ENCODE data around the gene DDIT3. TPM values are rescaled to one million over a fixed set of nuclear protein-coding genes. Genes with fewer than 3 reads are reported as not detected.

DDIT3 gene
- total and polyA plus RNA-seq, 5 donors: 21.8 to 54.6 (median 22.3) TPM

- no peaks in the 10 kb centered on the region for H3K9me3 ChIP-seq (ENCODE audit: control insufficient read depth, low read length)
- H3K27ac ChIP-seq (ENCODE audit: low read length): peak overlapping the region; percentile 39
- H3K4me1 ChIP-seq (ENCODE audit: control insufficient read depth, insufficient read depth, low read length): no peaks in the 10 kb centered on the region
- WGBS: 57% methylated on average over 12 of the region's 12 CpGs
- peak overlapping the region; percentile 6 for H3K4me3 ChIP-seq (ENCODE audit: low read length)
- ATAC-seq (peak; percentile 24), DNase-seq (peak in 1 of 3 donors; percentile 51)
- no peaks in the 10 kb centered on the region for H3K27me3 ChIP-seq (ENCODE audit: control insufficient read depth, insufficient read depth)
- intact Hi-C loops (cut with DNase I): no loop called here
These were observed 42.3 kb downstream of the DDIT3 start for GRCh38 chr12:57477710-57478681.

GRCh38 chr12:57476993-57477709 lies 43.2 kb downstream of the DDIT3 start:
- intact Hi-C loops (cut with DNase I): no loop called here
- no peak for ATAC-seq
- no peaks in the 10 kb centered on the region for H3K9me3 ChIP-seq (ENCODE audit: control insufficient read depth, low read length)
- no peak overlapping the region for H3K27ac ChIP-seq (ENCODE audit: low read length)
- H3K27me3 ChIP-seq (ENCODE audit: control insufficient read depth, insufficient read depth): no peaks in the 10 kb centered on the region
- WGBS: 72% methylated on average over 15 of the region's 15 CpGs
- DNase-seq: peak in 1 of 3 donors; percentile 45
- H3K4me1 ChIP-seq (ENCODE audit: control insufficient read depth, insufficient read depth, low read length): no peaks in the 10 kb centered on the region
- H3K4me3 ChIP-seq (ENCODE audit: low read length): peak overlapping the region; percentile 6

GRCh38 chr12:57476162-57476992 lies 43.9 kb downstream of the DDIT3 start:
- Histone ChIP-seq H3K4me3 (ENCODE audit: low read length) (peak overlapping the region; percentile 26), H3K4me1 (ENCODE audit: control insufficient read depth, insufficient read depth, low read length) (no peaks in the 10 kb centered on the region), H3K27ac (ENCODE audit: low read length) (no peak overlapping the region), H3K27me3 (ENCODE audit: control insufficient read depth, insufficient read depth) (no peaks in the 10 kb centered on the region), H3K9me3 (ENCODE audit: control insufficient read depth, low read length) (no peaks in the 10 kb centered on the region)
- DNase-seq (peak in 2 of 3 donors; percentile 71 to 73), ATAC-seq (peak; percentile 2 to 5)
- 19% methylated on average over 29 of the region's 29 CpGs for WGBS
- intact Hi-C loops (cut with DNase I): no loop called here

GRCh38 chr12:57475271-57476161 lies 44.8 kb downstream of the DDIT3 start:
- intact Hi-C loops (cut with DNase I): no loop called here
- Histone ChIP-seq H3K4me3 (ENCODE audit: low read length) (peak overlapping the region; percentile 26), H3K9me3 (ENCODE audit: control insufficient read depth, low read length) (no peaks in the 10 kb centered on the region), H3K27ac (ENCODE audit: low read length) (no peak overlapping the region), H3K4me1 (ENCODE audit: control insufficient read depth, insufficient read depth, low read length) (no peaks in the 10 kb centered on the region), H3K27me3 (ENCODE audit: control insufficient read depth, insufficient read depth) (no peaks in the 10 kb centered on the region)
- ATAC-seq (peak; percentile 32 to 44), DNase-seq (peak in 2 of 3 donors; percentile 70 to 71)
- 7% methylated on average over 84 of the region's 84 CpGs for WGBS

- 64% methylated on average over 7 of the region's 7 CpGs for WGBS
- Histone ChIP-seq H3K4me3 (ENCODE audit: low read length) (no peak overlapping the region), H3K27me3 (ENCODE audit: control insufficient read depth, insufficient read depth) (no peaks in the 10 kb centered on the region), H3K4me1 (ENCODE audit: control insufficient read depth, insufficient read depth, low read length) (no peaks in the 10 kb centered on the region), H3K27ac (ENCODE audit: low read length) (no peak overlapping the region), H3K9me3 (ENCODE audit: control insufficient read depth, low read length) (no peaks in the 10 kb centered on the region)
- peak in 1 of 3 donors; percentile 36 for DNase-seq
- no peak for ATAC-seq
- intact Hi-C loops (cut with DNase I): no loop called here
These were observed 45.5 kb downstream of the DDIT3 start for GRCh38 chr12:57474862-57475261.

GRCh38 chr12:57474430-57474829 lies 45.9 kb downstream of the DDIT3 start:
- peak in 1 of 3 donors; percentile 38 for DNase-seq
- intact Hi-C loops (cut with DNase I): no loop called here
- no peak overlapping the region for H3K27ac ChIP-seq (ENCODE audit: low read length)
- no peaks in the 10 kb centered on the region for H3K27me3 ChIP-seq (ENCODE audit: control insufficient read depth, insufficient read depth)
- 65% methylated on average over 8 of the region's 8 CpGs for WGBS
- ATAC-seq: no peak
- H3K9me3 ChIP-seq (ENCODE audit: control insufficient read depth, low read length): no peaks in the 10 kb centered on the region
- H3K4me3 ChIP-seq (ENCODE audit: low read length): no peak overlapping the region
- no peaks in the 10 kb centered on the region for H3K4me1 ChIP-seq (ENCODE audit: control insufficient read depth, insufficient read depth, low read length)

GRCh38 chr12:57473886-57474285 lies 46.4 kb downstream of the DDIT3 start:
- ATAC-seq (no peak), DNase-seq (no peak)
- Histone ChIP-seq H3K4me3 (ENCODE audit: low read length) (no peak overlapping the region), H3K27ac (ENCODE audit: low read length) (no peak overlapping the region), H3K27me3 (ENCODE audit: control insufficient read depth, insufficient read depth) (no peaks in the 10 kb centered on the region), H3K4me1 (ENCODE audit: control insufficient read depth, insufficient read depth, low read length) (no peaks in the 10 kb centered on the region), H3K9me3 (ENCODE audit: control insufficient read depth, low read length) (no peaks in the 10 kb centered on the region)
- intact Hi-C loops (cut with DNase I): no loop called here
- WGBS: 88% methylated on average over 5 of the region's 5 CpGs

- H3K4me3 ChIP-seq (ENCODE audit: low read length): no peak overlapping the region
- ATAC-seq: no peak
- intact Hi-C loops (cut with DNase I): no loop called here
- H3K27ac ChIP-seq (ENCODE audit: low read length): no peak overlapping the region
- H3K27me3 ChIP-seq (ENCODE audit: control insufficient read depth, insufficient read depth): no peaks in the 10 kb centered on the region
- DNase-seq: no peak
- WGBS: 46% methylated on average over 3 of the region's 3 CpGs
- no peaks in the 10 kb centered on the region for H3K9me3 ChIP-seq (ENCODE audit: control insufficient read depth, low read length)
- H3K4me1 ChIP-seq (ENCODE audit: control insufficient read depth, insufficient read depth, low read length): no peaks in the 10 kb centered on the region
These were observed 46.9 kb downstream of the DDIT3 start for GRCh38 chr12:57473392-57473791.

GRCh38 chr12:57472391-57472790 lies 47.9 kb downstream of the DDIT3 start:
- intact Hi-C loops (cut with DNase I): no loop called here
- no peaks in the 10 kb centered on the region for H3K27me3 ChIP-seq (ENCODE audit: control insufficient read depth, insufficient read depth)
- 80% methylated on average over 3 of the region's 3 CpGs for WGBS
- H3K27ac ChIP-seq (ENCODE audit: low read length): no peak overlapping the region
- ATAC-seq: no peak
- H3K4me1 ChIP-seq (ENCODE audit: control insufficient read depth, insufficient read depth, low read length): no peaks in the 10 kb centered on the region
- peak in 1 of 3 donors; percentile 29 for DNase-seq
- no peaks in the 10 kb centered on the region for H3K9me3 ChIP-seq (ENCODE audit: control insufficient read depth, low read length)
- no peak overlapping the region for H3K4me3 ChIP-seq (ENCODE audit: low read length)

GRCh38 chr12:57471661-57472060 lies 48.7 kb downstream of the DDIT3 start:
- no peak overlapping the region for H3K4me3 ChIP-seq (ENCODE audit: low read length)
- no peak for ATAC-seq

More at GRCh38 chr12:57471661-57472060, 48.7 kb downstream of the DDIT3 start:
- no peaks in the 10 kb centered on the region for H3K4me1 ChIP-seq (ENCODE audit: control insufficient read depth, insufficient read depth, low read length)
- intact Hi-C loops (cut with DNase I): no loop called here
- H3K9me3 ChIP-seq (ENCODE audit: control insufficient read depth, low read length): no peaks in the 10 kb centered on the region
- H3K27me3 ChIP-seq (ENCODE audit: control insufficient read depth, insufficient read depth): no peaks in the 10 kb centered on the region
- DNase-seq: no peak
- H3K27ac ChIP-seq (ENCODE audit: low read length): no peak overlapping the region
- 93% methylated on average over 3 of the region's 3 CpGs for WGBS

All from right cardiac atrium (tissue), 5 donors.